ENCODE measurements around the gene EIF3K. TPM values are rescaled to one million over a fixed set of nuclear protein-coding genes. Genes with fewer than 3 reads are reported as not detected.
"Not testable (repeated sequence)": the region's sequence is repeated elsewhere in the genome, so short reads cannot be mapped to it uniquely, and the experiment has no call there.

The EIF3K gene, protein sequence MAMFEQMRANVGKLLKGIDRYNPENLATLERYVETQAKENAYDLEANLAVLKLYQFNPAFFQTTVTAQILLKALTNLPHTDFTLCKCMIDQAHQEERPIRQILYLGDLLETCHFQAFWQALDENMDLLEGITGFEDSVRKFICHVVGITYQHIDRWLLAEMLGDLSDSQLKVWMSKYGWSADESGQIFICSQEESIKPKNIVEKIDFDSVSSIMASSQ
- polyA plus RNA-seq (2011; rRNA removed): 230 and 357 TPM in 2 replicates
- 285 and 376 TPM in 2 replicates for polyA minus RNA-seq (2011; rRNA and poly(A)+ RNA removed)

DNA sequence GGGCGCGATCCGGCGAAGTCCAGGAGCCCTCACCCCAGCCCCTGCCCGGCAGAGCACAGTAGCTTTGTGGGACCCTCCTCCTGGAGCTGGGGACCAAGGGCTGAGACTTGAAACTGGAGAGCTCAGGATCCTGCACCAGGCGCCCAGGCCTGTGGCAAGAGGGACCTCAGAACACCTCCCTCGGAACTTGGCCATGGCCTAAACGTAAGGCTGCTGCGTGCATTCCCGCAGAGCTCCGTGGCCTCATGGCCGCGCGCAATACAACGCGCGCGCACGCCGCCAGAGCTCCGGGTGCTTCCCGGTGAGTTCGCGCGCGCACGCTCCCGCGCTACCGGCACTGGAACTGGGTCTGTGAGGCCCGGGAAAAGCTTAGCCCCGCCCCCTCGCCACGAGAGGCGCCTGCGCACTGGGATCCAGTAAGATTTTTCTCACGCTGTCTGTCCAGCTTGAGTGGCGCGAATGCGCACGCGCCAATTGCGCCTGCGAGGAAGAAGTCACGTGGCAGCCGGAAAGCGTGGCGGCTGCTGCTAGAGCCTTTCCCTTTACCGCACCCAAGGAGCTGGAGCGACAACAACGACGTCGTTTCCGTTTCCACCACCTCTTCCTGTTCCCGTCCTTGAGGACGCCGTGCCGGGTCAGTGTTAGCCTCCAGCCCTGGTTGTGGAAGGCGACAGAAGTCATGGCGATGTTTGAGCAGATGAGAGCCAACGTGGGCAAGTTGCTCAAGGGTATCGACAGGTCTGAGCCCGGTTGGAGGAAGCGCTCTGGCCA lies at the start of gene EIF3K:
TSS of gene EIF3K (plus strand) at position 599 of the 771 bp plus-strand sequence. CDS start at position 680, 81 bp downstream.
- Histone ChIP-seq H3K27me3 (ENCODE audit: control insufficient read depth, insufficient read depth, low read length) (no peaks in the 10 kb centered on the region), H3K36me3 (ENCODE audit: control insufficient read depth, insufficient read depth, low read length) (peaks cover 10% of the 10 kb centered on the region), H3K4me3 (ENCODE audit: low read depth, low read length) (peak within 1 kb of the TSS; percentile 92)
- ChIA-PET CTCF (interaction anchor here (1.1 to 2.1 kb wide), 7 partner anchors 14 to 312 kb away, joined by 3 to 13 read pairs (median 5); partner anchors contain the start of genes FAM98C, MRPS12 and SARS2), POLR2A (interaction anchor here (0.5 to 1.1 kb wide), 4 partner anchors 28 to 231 kb away, joined by 3 to 5 read pairs (median 4); partner anchors contain the start of genes ACTN4 and FAM98C)
- DNase-seq (ENCODE audit: low read depth): peak; percentile 95
- TF ChIP-seq, protein P1, sequence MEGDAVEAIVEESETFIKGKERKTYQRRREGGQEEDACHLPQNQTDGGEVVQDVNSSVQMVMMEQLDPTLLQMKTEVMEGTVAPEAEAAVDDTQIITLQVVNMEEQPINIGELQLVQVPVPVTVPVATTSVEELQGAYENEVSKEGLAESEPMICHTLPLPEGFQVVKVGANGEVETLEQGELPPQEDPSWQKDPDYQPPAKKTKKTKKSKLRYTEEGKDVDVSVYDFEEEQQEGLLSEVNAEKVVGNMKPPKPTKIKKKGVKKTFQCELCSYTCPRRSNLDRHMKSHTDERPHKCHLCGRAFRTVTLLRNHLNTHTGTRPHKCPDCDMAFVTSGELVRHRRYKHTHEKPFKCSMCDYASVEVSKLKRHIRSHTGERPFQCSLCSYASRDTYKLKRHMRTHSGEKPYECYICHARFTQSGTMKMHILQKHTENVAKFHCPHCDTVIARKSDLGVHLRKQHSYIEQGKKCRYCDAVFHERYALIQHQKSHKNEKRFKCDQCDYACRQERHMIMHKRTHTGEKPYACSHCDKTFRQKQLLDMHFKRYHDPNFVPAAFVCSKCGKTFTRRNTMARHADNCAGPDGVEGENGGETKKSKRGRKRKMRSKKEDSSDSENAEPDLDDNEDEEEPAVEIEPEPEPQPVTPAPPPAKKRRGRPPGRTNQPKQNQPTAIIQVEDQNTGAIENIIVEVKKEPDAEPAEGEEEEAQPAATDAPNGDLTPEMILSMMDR (IDR thresholded peaks at IDR 0.05; ENCODE audit: insufficient read depth, low read depth, low read length): no peak

DNA sequence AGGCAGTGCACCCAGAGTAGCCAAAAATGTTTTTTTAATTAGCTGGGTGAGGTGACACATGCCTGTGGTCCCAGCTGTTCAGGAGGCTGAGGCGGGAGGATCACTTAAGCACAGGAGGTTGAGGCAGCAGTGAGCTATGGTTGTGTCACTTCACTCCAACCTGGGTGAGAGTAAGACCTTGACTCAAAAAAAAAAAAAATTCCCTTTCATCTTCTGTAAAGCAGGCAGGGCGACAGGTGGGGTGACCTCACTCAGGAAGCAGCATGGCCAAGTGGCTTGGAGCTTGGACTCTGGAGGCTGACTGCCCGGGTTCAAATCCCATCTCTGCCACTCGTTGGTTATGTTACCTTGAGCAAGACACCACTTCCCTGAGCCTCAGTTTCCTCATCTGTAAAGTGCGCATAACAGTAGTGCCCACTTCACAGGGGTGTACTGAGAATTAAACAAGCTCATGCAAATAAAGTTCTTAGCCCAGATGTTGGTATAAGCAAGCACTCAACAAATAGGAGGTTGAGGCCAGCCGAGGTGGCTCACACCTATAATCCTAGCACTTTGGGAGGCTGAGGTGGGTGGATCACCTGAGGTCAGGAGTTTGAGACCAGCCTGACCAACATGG lies 49.5 kb upstream of the EIF3K start:
- ChIA-PET POLR2A (no interaction called here), CTCF (interaction anchor here (0.6 to 1.3 kb wide), 2 partner anchors 17 to 25 kb away, joined by 3 to 4 read pairs; no protein-coding TSS in a partner anchor)
- Histone ChIP-seq H3K27me3 (ENCODE audit: control insufficient read depth, insufficient read depth, low read length) (peaks cover 10% of the 10 kb centered on the region; the same call in 1 of the 2 replicates), H3K36me3 (ENCODE audit: control insufficient read depth, insufficient read depth, low read length) (no peaks in the 10 kb centered on the region), H3K4me3 (ENCODE audit: low read depth, low read length) (no peak overlapping the region)
- no peak for DNase-seq (ENCODE audit: low read depth)
- TF ChIP-seq, protein P1 (IDR thresholded peaks at IDR 0.05; ENCODE audit: insufficient read depth, low read depth, low read length): no peak

DNA sequence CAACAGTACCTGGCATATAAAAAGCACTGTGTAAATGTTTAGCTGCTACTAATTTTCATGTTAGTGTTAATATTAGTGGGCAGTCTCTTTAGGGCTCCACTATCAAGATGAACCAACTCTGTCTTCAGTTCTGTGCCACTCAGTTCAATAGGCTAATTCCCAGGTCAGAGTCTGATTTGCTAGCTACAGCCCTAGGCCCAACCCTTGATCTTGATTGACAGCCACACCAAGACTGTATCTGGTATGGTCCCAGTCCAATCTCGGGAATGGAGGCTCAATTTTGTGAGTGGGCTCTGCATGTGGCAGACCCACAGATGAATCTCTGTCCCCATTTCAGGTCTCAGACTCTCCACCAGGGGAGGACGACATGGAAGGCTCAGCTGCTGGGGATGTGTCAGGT lies 47.3 kb upstream of the EIF3K start:
- CTCF ChIA-PET: interaction anchor here (0.6 kb wide), 1 partner anchor 237 kb away, joined by 5 read pairs; no protein-coding TSS in a partner anchor
- TF ChIP-seq, protein P1 (IDR thresholded peaks at IDR 0.05; ENCODE audit: insufficient read depth, low read depth, low read length): no peak

DNA sequence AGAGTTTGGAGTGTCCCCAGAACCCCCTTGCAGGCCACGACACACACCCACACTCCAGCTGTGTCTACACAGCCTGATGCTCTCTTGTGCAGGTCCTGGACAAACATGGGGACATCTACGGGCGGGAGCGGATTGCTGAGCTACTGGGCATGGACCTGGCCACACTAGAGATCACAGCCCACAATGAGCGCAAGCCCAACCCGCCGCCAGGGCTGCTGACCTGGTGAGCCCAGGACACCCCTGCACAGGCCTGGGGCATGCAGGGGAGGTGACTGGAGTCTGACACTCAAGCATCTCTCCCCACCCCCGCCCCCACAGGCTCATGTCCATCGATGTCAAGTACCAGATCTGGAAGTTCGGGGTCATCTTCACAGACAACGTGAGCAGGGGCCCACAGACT lies 41.2 kb upstream of the EIF3K start:
- H3K36me3 ChIP-seq (ENCODE audit: control insufficient read depth, insufficient read depth, low read length): no peaks in the 10 kb centered on the region
- ChIA-PET CTCF (no interaction called here), POLR2A (no interaction called here)
- DNase-seq (ENCODE audit: low read depth): no peak
- H3K27me3 ChIP-seq (ENCODE audit: control insufficient read depth, insufficient read depth, low read length): no peaks in the 10 kb centered on the region
- TF ChIP-seq, protein P1 (IDR thresholded peaks at IDR 0.05; ENCODE audit: insufficient read depth, low read depth, low read length): no peak
- no peak overlapping the region for H3K4me3 ChIP-seq (ENCODE audit: low read depth, low read length)

More for the DNA sequence above, 47.3 kb upstream of the EIF3K start:
- DNase-seq (ENCODE audit: low read depth): no peak
- Histone ChIP-seq H3K36me3 (ENCODE audit: control insufficient read depth, insufficient read depth, low read length) (no peaks in the 10 kb centered on the region), H3K27me3 (ENCODE audit: control insufficient read depth, insufficient read depth, low read length) (0 out of 2 replicates have a peak, but pooled peaks cover 3% of the 10 kb centered on the region), H3K4me3 (ENCODE audit: low read depth, low read length) (no peak overlapping the region)
- POLR2A ChIA-PET: no interaction called here

DNA sequence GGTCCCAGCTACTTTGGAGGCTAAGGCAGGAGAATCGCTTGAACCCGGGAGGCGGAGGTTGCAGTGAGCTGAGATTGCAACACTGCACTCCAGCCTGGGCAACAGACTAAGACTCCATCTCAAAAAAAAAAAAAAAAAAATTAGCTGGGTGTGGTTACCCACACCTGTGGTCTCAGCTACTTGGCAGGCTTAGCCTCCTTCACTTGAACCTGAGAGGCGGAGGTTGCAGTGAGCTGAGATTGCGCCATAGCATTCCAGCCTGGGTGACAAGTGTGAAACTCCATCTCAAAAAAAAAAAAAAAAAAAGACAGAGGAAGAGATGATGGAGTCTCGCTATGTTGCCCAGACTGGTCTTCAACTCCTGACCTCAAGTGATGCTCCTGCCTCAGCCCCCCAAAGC lies 39.7 kb upstream of the EIF3K start:
- DNase-seq (ENCODE audit: low read depth); H3K27me3 ChIP-seq (ENCODE audit: control insufficient read depth, insufficient read depth, low read length); POLR2A ChIA-PET; CTCF ChIA-PET; H3K4me3 ChIP-seq (ENCODE audit: low read depth, low read length); H3K36me3 ChIP-seq (ENCODE audit: control insufficient read depth, insufficient read depth, low read length): not testable (repeated sequence)

Measured in BJ (cell line).